Endothelial cell (in vitro differentiated cells): ENCODE results near the gene SCYGR4. TPM values are rescaled to one million over a fixed set of nuclear protein-coding genes. Genes with fewer than 3 reads are reported as not detected.

Source experiments
- DNase-seq: peaks from one replicate; pipeline ENCODE4 v3.0.0; 2021; ENCODE audit warnings: low spot score
- H3K27ac Mint-ChIP-seq: one replicate; pipeline ENCODE4 v1.8.0; 2021; ENCODE audit warnings: mixed read lengths, inconsistent platforms; ENCODE audit not compliant: unreplicated experiment
- H3K27me3 Mint-ChIP-seq: one replicate; pipeline ENCODE4 v1.8.0; 2021; ENCODE audit warnings: mild to moderate bottlenecking, moderate library complexity, mixed read lengths, inconsistent platforms; ENCODE audit not compliant: unreplicated experiment
- H3K36me3 Mint-ChIP-seq: one replicate; pipeline ENCODE4 v1.8.0; 2021; ENCODE audit warnings: mild to moderate bottlenecking, low read depth, mixed read lengths, inconsistent platforms; ENCODE audit not compliant: unreplicated experiment
- H3K4me1 Mint-ChIP-seq: one replicate; pipeline ENCODE4 v1.8.0; 2021; ENCODE audit warnings: mild to moderate bottlenecking, mixed read lengths, inconsistent platforms; ENCODE audit not compliant: unreplicated experiment
- H3K4me3 Mint-ChIP-seq: one replicate; pipeline ENCODE4 v1.8.0; 2021; ENCODE audit warnings: mild to moderate bottlenecking, mixed read lengths, inconsistent platforms; ENCODE audit not compliant: unreplicated experiment
- H3K9me3 Mint-ChIP-seq: one replicate; pipeline ENCODE4 v1.8.0; 2021; ENCODE audit warnings: mixed read lengths, inconsistent platforms; ENCODE audit not compliant: unreplicated experiment
- CTCF ChIP-seq: fragments of 200-600 bp; sonication (generic); IDR thresholded peaks from one replicate; pipeline ENCODE4 v1.5.0; 2021; ENCODE audit warnings: antibody characterized with exemption; ENCODE audit not compliant: unreplicated experiment
- total RNA-seq: library from RNA; stranded (reverse); fragmentation: NEBNext Ultra II Directional; extraction: Animal tissue kit (Norgen Biotek cat#: 25700); gene quantifications from one replicate; pipeline ENCODE4 v1.2.1, GENCODE V29; 2021; ENCODE audit not compliant: unreplicated experiment

Gene SCYGR4
- total RNA-seq, 1 donor from 2014 or later = not detected

GRCh38 chr2:227577555-227577954, 39.7 kb upstream of the SCYGR4 start:
- peaks cover 3% of the 10 kb centered on the region for H3K36me3 Mint-ChIP-seq
- no peak overlapping the region for H3K4me3 Mint-ChIP-seq
- no peak for TF ChIP-seq CTCF
- H3K9me3 Mint-ChIP-seq = peaks cover 6% of the 10 kb centered on the region
- H3K4me1 Mint-ChIP-seq = no peaks in the 10 kb centered on the region
- peaks cover 4% of the 10 kb centered on the region for H3K27me3 Mint-ChIP-seq
- no peak for DNase-seq
- no peak overlapping the region for H3K27ac Mint-ChIP-seq

- peaks cover 3% of the 10 kb centered on the region for H3K27me3 Mint-ChIP-seq
- TF ChIP-seq CTCF = no peak
- peaks cover 6% of the 10 kb centered on the region for H3K9me3 Mint-ChIP-seq
- no peak overlapping the region for H3K4me3 Mint-ChIP-seq
- H3K36me3 Mint-ChIP-seq = peaks cover 7% of the 10 kb centered on the region
- no peak overlapping the region for H3K27ac Mint-ChIP-seq
- no peak for DNase-seq
- no peaks in the 10 kb centered on the region for H3K4me1 Mint-ChIP-seq
These were observed 38.7 kb upstream of the SCYGR4 start for GRCh38 chr2:227578642-227579041.

- no peak overlapping the region for H3K27ac Mint-ChIP-seq
- H3K27me3 Mint-ChIP-seq = peaks cover 3% of the 10 kb centered on the region
- no peaks in the 10 kb centered on the region for H3K4me1 Mint-ChIP-seq
- peaks cover 7% of the 10 kb centered on the region for H3K36me3 Mint-ChIP-seq
- H3K4me3 Mint-ChIP-seq = no peak overlapping the region
- H3K9me3 Mint-ChIP-seq = peaks cover 6% of the 10 kb centered on the region
- no peak for DNase-seq
- no peak for TF ChIP-seq CTCF
These were observed 37.5 kb upstream of the SCYGR4 start for GRCh38 chr2:227579791-227580190.

GRCh38 chr2:227582369-227582768, 34.9 kb upstream of the SCYGR4 start:
- Mint-ChIP-seq H3K36me3 (peaks cover 7% of the 10 kb centered on the region), H3K27ac (no peak overlapping the region), H3K4me1 (no peaks in the 10 kb centered on the region), H3K27me3 (peaks cover 3% of the 10 kb centered on the region), H3K9me3 (peaks cover 6% of the 10 kb centered on the region), H3K4me3 (no peak overlapping the region)
- no peak for TF ChIP-seq CTCF
- DNase-seq = no peak

- Mint-ChIP-seq H3K4me3 (no peak overlapping the region), H3K27ac (no peak overlapping the region), H3K9me3 (no peaks in the 10 kb centered on the region), H3K36me3 (no peaks in the 10 kb centered on the region), H3K4me1 (no peaks in the 10 kb centered on the region), H3K27me3 (peaks cover 4% of the 10 kb centered on the region)
- DNase-seq = no peak
- TF ChIP-seq CTCF = no peak
These were observed 24.5 kb upstream of the SCYGR4 start for GRCh38 chr2:227592694-227593387.
